ENCODE data around the gene VEPH1. TPM values are rescaled to one million over a fixed set of nuclear protein-coding genes. Genes with fewer than 3 reads are reported as not detected.

The VEPH1 gene
- total RNA-seq, 1 donor from 2014 or later = 10.3 TPM

DNA sequence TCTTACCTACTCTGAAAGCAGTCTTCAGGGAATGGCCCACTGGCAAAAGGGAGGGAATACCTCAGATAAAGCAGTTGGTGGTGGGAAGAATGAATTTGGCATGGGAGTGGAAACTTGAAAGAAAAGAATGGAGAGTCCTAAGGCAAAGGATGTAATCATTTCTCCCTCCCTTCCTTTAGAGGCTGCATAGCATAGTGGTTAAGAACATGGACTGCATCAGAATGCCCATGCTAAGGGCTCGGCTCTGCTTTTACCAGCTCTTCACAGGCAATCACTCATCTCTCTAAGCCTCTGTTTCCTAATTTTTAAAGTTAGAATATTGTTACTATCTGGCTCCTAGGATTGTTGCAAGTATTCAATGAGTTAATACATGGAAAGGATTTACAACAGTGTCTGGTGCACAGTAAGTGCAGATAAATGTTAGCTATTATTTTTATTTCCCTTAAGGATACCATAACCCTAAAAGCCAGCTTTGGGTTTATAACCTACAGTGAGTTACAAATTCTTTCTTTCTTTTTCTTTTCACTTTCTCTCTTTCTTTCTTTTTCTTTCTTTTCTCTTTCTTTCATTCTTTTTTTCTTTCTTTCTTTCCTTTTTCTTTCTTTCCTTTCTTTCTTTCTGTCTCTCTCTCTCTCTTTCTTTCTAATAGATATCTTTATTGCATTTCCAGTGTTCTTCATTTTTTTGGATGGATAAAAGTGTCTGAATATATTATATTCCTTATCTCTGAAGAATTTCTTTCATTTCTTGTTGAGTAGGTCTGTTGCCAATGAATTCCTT is 23.6 kb downstream of the VEPH1 start:
- no peaks in the 10 kb centered on the region for H3K9me3 Mint-ChIP-seq (ENCODE audit: unreplicated experiment)
- H3K27ac Mint-ChIP-seq (ENCODE audit: unreplicated experiment) = no peak overlapping the region
- no peaks in the 10 kb centered on the region for H3K27me3 Mint-ChIP-seq (ENCODE audit: unreplicated experiment)
- H3K4me3 Mint-ChIP-seq (ENCODE audit: unreplicated experiment) = no peak overlapping the region
- no peaks in the 10 kb centered on the region for H3K4me1 Mint-ChIP-seq (ENCODE audit: unreplicated experiment)
- no peaks in the 10 kb centered on the region for H3K36me3 Mint-ChIP-seq (ENCODE audit: low read depth, unreplicated experiment)
- TF ChIP-seq, protein P1, sequence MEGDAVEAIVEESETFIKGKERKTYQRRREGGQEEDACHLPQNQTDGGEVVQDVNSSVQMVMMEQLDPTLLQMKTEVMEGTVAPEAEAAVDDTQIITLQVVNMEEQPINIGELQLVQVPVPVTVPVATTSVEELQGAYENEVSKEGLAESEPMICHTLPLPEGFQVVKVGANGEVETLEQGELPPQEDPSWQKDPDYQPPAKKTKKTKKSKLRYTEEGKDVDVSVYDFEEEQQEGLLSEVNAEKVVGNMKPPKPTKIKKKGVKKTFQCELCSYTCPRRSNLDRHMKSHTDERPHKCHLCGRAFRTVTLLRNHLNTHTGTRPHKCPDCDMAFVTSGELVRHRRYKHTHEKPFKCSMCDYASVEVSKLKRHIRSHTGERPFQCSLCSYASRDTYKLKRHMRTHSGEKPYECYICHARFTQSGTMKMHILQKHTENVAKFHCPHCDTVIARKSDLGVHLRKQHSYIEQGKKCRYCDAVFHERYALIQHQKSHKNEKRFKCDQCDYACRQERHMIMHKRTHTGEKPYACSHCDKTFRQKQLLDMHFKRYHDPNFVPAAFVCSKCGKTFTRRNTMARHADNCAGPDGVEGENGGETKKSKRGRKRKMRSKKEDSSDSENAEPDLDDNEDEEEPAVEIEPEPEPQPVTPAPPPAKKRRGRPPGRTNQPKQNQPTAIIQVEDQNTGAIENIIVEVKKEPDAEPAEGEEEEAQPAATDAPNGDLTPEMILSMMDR (IDR thresholded peaks at IDR 0.05; ENCODE audit: unreplicated experiment) = no peak
- DNase-seq (ENCODE audit: low spot score) = no peak

DNA sequence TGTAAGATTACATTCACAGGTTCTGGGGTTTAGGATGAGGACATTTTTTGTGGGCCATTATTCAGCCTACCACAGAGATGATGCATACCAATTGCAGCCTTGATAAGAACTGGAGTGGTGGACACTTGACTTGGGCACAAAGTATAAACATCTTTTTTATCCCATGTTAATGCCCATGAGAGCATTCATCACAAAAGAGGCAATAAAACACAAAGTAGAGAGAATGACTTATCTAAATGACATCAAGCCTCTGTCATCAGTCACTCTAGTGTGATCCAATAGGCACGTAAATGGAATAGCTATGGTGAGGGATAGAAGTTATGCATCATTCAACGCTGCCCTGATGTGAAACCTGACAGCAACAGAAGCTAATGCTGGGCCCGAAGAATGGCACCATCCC is 25.8 kb downstream of the VEPH1 start:
- Mint-ChIP-seq H3K9me3 (ENCODE audit: unreplicated experiment) (no peaks in the 10 kb centered on the region), H3K4me1 (ENCODE audit: unreplicated experiment) (no peaks in the 10 kb centered on the region)
- no peak for DNase-seq (ENCODE audit: low spot score)

DNA sequence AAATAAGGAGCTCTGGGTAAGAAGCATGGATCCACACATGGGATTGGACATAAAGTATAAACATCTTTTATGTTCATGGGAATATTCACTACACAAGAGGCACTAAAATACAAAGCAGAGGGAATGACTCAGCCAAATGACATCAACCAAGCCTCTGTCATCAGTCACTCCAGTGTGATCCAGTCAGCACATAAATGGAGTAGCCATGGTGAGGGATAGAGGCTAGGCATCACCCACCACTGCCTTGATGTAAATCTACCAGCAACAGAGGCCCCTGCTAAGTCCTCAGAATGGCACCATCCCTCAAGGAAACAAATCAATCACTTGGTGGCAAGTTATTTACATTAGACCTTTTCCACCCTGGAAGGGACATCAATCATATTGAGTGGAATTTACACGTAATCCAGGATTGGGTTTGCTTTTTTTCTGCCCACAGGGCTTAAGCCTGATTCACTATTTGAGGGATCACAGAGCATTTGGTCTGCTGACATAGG is 27.2 kb downstream of the VEPH1 start:
- TF ChIP-seq, protein P1 (IDR thresholded peaks at IDR 0.05; ENCODE audit: unreplicated experiment) = no peak
- Mint-ChIP-seq H3K4me3 (ENCODE audit: unreplicated experiment) (no peak overlapping the region), H3K4me1 (ENCODE audit: unreplicated experiment) (no peaks in the 10 kb centered on the region), H3K27me3 (ENCODE audit: unreplicated experiment) (peaks cover 1% of the 10 kb centered on the region), H3K27ac (ENCODE audit: unreplicated experiment) (no peak overlapping the region), H3K36me3 (ENCODE audit: low read depth, unreplicated experiment) (no peaks in the 10 kb centered on the region), H3K9me3 (ENCODE audit: unreplicated experiment) (no peaks in the 10 kb centered on the region)
- DNase-seq (ENCODE audit: low spot score) = no peak

More for the DNA sequence above, 25.8 kb downstream of the VEPH1 start:
- Mint-ChIP-seq H3K36me3 (ENCODE audit: low read depth, unreplicated experiment) (no peaks in the 10 kb centered on the region), H3K27me3 (ENCODE audit: unreplicated experiment) (peaks cover 1% of the 10 kb centered on the region), H3K4me3 (ENCODE audit: unreplicated experiment) (no peak overlapping the region), H3K27ac (ENCODE audit: unreplicated experiment) (no peak overlapping the region)
- TF ChIP-seq, protein P1 (IDR thresholded peaks at IDR 0.05; ENCODE audit: unreplicated experiment) = no peak

DNA sequence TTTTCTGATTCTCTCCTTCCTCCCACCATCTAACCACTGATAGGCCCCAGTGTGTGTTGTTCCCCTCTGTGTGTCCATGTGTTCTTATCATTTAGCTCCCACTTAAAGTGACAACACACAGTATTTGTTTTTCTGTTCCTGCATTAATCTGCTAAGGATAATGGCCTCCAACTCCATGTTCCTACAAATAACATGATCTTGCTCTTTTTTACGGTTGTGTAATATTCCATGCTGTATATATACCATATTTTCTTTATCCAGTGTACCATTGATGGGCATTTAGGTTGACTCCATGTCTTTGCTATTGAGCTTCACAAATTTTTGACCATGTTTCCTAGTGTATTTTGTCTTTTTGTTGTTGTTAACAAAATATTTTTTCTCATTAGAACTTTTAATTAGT is 30.6 kb downstream of the VEPH1 start:
- peaks cover 1% of the 10 kb centered on the region for H3K27me3 Mint-ChIP-seq (ENCODE audit: unreplicated experiment)
- no peak overlapping the region for H3K27ac Mint-ChIP-seq (ENCODE audit: unreplicated experiment)
- no peak for DNase-seq (ENCODE audit: low spot score)
- H3K4me1 Mint-ChIP-seq (ENCODE audit: unreplicated experiment) = no peaks in the 10 kb centered on the region
- no peaks in the 10 kb centered on the region for H3K36me3 Mint-ChIP-seq (ENCODE audit: low read depth, unreplicated experiment)
- no peak overlapping the region for H3K4me3 Mint-ChIP-seq (ENCODE audit: unreplicated experiment)
- no peaks in the 10 kb centered on the region for H3K9me3 Mint-ChIP-seq (ENCODE audit: unreplicated experiment)
- TF ChIP-seq, protein P1 (IDR thresholded peaks at IDR 0.05; ENCODE audit: unreplicated experiment) = no peak

DNA sequence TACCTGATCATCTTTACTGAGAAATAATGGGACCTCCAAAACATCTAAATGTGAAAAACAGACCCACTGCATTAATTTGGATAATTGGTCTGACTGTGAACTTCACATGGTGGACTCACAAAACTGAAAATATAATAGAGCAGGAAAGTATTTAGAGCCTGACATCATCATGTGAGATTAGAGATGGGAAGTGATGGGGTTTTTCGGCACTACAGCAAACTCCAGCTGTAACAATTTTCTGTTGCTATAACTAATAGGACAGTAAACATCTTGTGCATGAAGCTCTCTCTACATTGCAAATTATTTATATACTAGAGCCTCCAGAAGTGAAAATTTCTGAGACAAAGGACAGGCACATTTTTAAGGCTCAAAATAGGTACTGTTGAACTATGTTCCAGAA is 32.2 kb downstream of the VEPH1 start:
- TF ChIP-seq, protein P1 (IDR thresholded peaks at IDR 0.05; ENCODE audit: unreplicated experiment) = no peak
- no peak for DNase-seq (ENCODE audit: low spot score)
- Mint-ChIP-seq H3K27me3 (ENCODE audit: unreplicated experiment) (peaks cover 2% of the 10 kb centered on the region), H3K9me3 (ENCODE audit: unreplicated experiment) (no peaks in the 10 kb centered on the region), H3K4me1 (ENCODE audit: unreplicated experiment) (no peaks in the 10 kb centered on the region), H3K27ac (ENCODE audit: unreplicated experiment) (no peak overlapping the region), H3K4me3 (ENCODE audit: unreplicated experiment) (no peak overlapping the region), H3K36me3 (ENCODE audit: low read depth, unreplicated experiment) (no peaks in the 10 kb centered on the region)

All from endothelial cell (in vitro differentiated cells).